Amygdala (tissue), 56 donors: ENCODE data around the gene TRIM2.

ENCODE experiments used
- DNase-seq, 56 donors: peaks; one replicate each; lab custom pipeline; 2025; lab: John Stamatoyannopoulos, UW

The TRIM2 gene

DNA sequence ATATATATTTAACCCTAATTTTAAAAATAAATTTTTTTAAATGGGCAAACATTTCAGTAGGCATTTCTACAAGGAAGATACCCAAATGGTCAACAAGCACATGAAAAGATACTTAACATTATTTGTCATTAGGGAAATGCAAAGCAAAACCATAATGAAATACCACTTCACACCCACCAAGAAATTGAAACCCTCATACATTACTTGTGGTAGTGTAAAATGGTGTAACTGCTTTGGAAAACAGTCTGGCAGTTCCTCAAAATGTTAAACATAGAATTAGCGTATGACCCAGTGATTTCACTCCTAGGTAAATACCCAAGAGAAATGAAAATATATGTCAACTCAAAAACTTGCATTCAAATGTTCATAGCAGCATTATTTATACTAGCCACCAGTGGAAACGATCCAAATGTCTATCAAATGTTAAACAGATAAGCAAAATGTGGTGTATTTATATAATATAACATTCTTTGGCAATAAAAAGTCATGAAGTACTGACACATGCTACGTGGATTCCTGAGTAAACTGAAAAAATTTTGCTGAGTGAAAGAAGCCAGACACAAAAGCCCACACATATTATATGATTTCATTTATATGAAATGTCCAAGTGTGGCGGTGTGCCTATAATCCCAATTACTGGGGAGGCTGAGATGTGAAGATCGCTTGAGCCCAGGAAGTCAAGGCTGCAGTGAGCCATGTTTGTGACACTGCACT is 16.6 kb downstream of the TRIM2 start:
- DNase-seq: no peak

DNA sequence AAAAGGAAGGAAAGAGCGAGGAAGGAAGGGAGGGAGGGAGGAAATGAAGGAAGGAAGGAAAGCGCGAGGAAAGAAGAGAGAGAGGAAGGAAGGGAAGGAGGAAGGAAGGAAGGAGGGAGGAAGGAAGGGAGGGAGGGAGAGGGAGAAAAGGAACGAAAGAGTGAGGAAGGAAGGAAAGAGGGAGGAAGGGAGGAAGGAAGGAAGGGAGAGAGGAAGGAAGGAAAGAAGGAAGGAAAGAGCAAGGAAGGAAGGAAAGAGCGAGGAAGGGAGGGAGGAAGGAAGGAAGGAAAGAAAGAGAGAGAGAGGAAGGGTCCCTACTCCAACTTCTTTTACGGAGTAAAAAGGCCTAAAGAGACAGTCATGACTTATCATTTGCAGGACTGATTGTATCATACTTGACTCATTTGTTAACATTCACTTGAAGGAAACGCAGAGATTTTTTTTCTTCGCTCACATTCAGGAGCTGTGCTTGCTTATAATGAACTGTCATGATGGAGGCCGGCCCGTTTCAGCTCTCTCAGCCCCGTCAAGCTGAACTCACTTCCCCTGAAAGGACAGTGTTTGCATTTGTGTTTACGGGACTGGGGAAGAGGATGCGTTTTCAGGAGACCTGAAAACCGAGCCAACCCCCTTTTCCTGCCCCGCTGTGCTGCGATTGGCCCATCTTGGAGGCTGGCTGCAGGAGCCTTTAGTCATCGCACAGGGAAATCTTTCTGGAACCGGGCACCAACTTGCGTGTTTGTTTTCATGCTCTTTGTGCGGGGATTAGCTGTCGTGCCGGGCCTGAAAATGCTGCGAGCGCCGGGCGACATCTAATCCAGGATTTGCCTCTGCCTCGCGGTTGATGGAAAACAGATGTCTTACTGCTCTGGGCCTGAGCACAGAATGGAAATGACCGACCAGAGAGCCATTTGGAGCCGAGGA is 17.8 kb downstream of the TRIM2 start:
- DNase-seq: peak in 54 of 56 donors; percentile 6 to 76 (median 43)

DNA sequence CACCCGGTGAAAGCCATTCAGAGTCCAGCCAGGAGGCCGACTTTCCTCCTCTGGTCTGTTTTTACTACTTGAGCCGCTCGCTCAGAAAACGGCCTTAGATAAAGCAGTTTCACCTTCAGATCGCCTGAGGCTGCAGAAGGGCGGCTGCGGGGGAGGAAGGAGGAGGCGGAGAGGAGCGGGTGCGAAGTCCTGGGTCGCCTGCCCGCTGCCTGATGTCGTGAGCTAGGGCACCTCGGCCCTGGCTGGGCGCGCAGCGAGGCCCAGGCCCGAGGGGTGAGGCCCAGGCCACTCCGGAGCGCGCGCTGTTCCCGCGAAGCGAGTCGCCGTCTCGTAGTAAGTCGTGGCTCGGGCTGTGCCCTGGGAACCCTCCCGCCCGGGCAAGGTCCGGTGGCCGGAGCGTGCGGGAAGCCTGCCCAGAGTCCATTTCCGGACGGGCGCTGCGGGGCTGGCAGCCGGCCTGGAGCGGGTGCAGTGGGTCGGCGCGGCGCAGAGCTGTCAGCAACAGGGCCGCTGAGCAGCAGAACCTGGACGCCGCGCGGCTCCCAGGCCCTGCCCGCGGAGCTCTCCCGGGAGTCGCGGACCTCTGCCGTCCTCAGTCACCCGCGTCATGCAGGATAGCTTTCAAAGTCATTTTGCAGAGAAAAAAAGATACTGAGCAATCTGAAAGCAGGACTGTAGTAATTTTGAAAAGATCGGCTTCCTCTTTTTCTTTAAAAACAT is 18.6 kb downstream of the TRIM2 start:
- peak in 46 of 56 donors; percentile 8 to 73 (median 48) for DNase-seq

- no peak for DNase-seq
Measured at GRCh38 chr4:153223427-153223801, 19.2 kb downstream of the TRIM2 start.

GRCh38 chr4:153223930-153224329 is 19.7 kb downstream of the TRIM2 start:
- DNase-seq: peak in 7 of 56 donors; percentile 5 to 35 (median 18)

DNA sequence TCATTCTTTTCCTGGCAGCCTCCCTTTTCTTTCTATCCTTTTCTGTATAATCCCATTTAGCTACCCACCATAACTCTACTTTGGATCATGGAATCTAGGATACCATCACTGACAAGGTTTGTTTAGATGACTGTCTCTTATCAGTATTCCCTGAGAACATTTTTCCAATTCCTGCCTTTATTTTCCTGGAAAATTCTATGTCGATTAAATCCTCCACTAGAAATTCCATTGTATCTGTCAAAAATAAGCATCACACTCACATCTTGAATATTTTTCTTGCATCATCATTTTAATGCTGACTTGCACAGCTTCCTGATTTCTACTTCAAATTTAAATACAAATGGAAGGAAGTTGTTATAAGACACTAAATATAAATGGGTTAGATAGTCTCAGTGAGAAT is 20.2 kb downstream of the TRIM2 start:
- no peak for DNase-seq

DNA sequence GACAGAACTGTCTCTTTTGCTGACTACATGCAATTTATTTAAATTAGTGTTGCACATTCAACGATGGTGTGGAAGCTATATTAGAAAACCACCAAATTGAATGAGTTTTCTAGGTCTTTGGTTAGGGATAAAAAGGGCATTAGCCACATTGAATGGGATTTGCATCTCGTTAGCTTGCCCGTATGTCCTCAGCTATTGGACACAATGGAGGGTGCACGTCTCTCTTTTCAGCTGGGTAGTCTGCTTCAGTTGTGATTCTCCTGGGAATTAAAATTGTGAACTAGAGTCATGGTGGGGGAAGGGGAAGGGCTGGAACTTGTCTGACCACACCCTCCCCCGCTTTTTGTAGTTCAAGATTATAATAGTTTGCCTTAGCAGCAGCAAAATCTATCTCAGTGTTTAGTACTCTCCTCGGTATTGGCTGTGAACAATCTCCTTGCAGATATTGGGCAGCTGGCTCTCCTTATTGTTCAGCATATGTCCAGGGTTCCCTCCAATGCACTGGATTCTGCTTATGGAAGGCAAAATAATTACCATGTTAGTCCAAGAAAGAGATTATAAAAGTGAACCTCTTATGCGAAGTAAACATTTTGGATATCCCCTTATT is 23.3 kb downstream of the TRIM2 start:
- DNase-seq: peak in 2 of 56 donors; percentile 4 to 6

DNA sequence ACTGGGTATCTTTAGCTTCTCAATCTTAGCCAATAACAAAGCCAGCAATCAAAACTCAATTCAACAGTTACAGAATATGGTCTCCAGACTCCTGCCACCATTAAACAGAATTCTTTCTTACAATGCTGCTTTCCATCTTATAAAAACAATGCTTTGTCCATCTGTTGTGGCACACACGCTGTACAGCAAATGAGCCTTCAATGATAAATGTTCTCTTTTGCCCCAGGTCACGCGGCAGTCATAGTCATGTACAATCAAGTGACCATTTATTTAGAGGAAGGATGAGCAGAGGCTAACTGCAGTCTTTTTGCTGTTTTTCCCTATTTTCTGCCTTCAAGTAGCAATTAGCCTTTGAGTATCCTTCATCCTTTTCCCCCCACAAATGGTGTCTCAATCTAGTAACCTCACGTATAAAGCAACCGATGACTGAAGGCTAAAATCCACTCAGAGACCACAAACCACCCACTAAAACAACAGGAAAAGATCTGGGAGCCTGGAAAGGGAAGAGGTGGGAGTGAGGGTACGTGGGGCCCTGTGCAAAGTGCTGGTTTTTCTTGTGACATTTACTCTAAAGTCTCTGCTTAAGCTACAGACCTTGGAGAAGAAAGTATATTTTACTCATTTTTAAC is 24.4 kb downstream of the TRIM2 start:
- DNase-seq: peak in 11 of 56 donors; percentile 14 to 55 (median 27)

- no peak for DNase-seq
Measured at GRCh38 chr4:153229545-153229944, 25.3 kb downstream of the TRIM2 start.

- DNase-seq: no peak
Measured at GRCh38 chr4:153232768-153233167, 28.5 kb downstream of the TRIM2 start.

DNA sequence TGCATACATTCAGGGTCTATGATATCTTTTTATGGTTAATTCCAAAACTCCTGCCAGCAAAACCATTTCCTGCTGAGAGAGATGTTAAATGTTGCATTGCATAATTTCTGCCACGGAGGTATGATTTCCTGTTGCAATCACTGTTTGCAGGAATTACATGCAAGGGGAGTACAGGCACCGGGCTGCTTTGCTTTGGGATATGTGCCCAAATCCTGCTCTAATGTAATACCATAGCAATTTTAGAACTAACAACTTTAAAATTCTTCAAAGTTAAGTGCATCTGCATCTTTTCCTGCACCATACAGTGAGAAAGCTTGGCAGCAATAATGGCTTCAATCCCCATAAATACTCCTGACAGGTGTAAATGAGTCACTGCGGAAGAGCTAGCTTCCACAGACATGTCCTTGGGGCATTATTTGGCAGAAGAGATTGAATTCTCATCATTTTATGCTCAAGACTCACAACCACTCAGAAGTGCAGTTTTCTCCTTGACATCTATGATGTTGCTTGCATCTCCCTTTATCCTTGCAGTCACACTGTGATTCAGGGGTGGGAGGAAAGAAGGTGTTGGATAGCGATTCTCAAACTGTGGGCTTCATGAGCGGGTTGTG is 29.6 kb downstream of the TRIM2 start:
- no peak for DNase-seq

- DNase-seq: no peak
Measured at GRCh38 chr4:153234885-153235284, 30.6 kb downstream of the TRIM2 start.

- DNase-seq: no peak
Measured at GRCh38 chr4:153238135-153238919, 34.1 kb downstream of the TRIM2 start.

GRCh38 chr4:153239409-153239808 is 35.2 kb downstream of the TRIM2 start:
- DNase-seq: no peak

- DNase-seq: no peak
Measured at GRCh38 chr4:153241295-153241694, 37.1 kb downstream of the TRIM2 start.

DNA sequence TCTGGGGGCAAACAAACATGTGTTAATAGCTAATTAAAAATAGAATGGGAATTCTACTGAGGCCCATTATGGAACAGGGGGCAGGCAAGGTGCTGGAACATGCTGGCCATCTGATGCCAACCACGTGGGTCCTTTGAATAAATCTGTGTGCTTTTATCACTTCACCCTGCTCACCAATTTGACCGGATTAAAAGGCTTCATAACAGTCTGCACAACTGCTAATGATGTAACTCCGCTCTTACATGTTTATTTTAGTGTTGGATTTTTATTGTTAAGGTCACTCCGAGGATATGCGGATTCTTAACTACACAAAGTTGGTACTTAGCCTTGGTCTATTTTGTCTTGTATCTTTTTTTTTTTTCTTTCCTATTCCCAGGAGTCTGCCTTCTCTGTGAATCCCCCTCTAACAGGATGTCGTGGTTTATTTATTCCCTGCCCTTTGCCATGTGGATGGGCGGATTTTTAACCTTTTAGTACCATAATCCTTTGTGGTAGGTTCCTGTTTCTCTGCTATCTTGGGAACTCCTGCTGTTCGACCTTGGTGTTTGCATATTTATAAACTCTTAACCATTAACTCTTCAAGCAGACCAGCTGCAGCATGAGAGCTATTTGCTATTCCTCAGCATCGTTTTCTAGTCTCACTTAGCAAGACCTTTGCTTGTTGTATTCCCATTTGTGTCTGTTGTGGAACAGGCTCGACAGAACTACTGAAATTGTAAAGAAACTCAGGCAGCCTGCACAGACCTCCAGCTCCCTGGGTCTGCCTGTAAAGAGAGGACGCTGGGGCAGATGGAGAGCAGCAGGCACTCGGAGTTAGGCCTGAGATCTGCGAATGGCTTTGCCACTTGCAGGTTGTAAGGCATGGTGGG is 38.0 kb downstream of the TRIM2 start:
- no peak for DNase-seq

- DNase-seq: no peak
Measured at GRCh38 chr4:153242839-153243324, 38.6 kb downstream of the TRIM2 start.

DNA sequence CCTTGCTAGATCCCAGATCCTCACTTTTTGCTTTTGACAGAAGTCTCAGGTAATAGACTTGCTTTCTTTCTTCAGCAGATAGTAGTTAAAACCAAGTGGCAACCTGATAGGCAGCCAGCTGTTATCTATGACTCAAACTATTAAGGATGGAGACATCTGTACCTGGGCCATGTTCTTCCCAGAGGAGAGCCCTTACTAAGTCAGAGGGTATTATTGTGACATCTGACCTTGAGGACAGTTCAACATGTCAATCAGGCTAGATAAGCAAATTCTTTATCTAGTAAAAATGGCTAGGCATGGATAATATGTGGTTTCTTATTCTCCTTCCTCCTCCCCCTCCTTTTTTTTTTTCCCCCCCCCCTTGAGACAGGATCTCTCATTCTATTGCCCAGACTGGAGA is 39.2 kb downstream of the TRIM2 start:
- no peak for DNase-seq
